ENCODE results near the gene ANKLE1. TPM values are rescaled to one million over a fixed set of nuclear protein-coding genes. Genes with fewer than 3 reads are reported as not detected.

The ANKLE1 gene
- total and polyA plus RNA-seq, 10 of the 15 experiments (the other 5 are each of a cell fraction or from before 2014, with no cell fraction given) = 2.2 to 17.9 (median 10.9) TPM

DNA sequence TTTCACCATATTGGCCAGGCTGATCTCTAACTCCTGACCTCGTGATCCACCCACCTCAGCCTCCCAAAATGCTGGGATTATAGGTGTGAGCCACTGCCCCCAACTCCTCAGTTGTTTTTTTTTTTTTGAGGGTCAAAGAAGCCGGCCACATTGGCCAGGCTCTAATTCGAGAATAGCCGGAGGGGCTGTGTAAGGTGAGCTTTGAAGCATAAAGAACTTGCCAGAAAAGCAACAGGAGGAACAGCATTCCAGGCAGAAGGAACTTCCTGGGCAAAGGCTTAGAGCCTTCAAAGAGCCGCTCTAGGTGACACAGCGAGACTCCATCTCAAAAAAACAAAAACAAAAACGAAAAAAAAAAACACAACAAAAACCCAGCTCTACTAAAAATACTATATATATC is 15.7 kb upstream of the ANKLE1 start:
- ChIA-PET POLR2A (interaction anchor here (0.7 to 1.1 kb wide), 5 partner anchors 10 to 189 kb away, joined by 3 to 4 read pairs (median 3); no protein-coding TSS in a partner anchor), SMC1A (ENCODE audit: uncharacterized antibody, unreplicated experiment) (interaction anchor here (0.6 to 5.0 kb wide), 8 partner anchors 16 to 346 kb away, joined by 3 to 43 read pairs (median 6); partner anchors contain the start of genes ANKLE1 and USE1), CTCF (interaction anchor here (0.5 to 10.5 kb wide), 7 partner anchors 8 to 191 kb away, joined by 3 to 120 read pairs (median 4); partner anchors contain the start of genes ANKLE1, DDA1, HAUS8 and MYO9B), RAD21 (ENCODE audit: unreplicated experiment) (interaction anchor here (1.2 to 1.8 kb wide), 9 partner anchors 11 to 200 kb away, joined by 3 to 22 read pairs (median 5); partner anchors contain the start of gene ANKLE1)
- FAIRE-seq (no peak), ATAC-seq (no peak), DNase-seq (ENCODE audit: low read depth, low spot score) (no peak)
- Histone ChIP-seq H3K36me3 (ENCODE audit: control insufficient read depth in 2 of 2, insufficient read depth in 2 of 2, low read length in 1 of 2) (peaks cover 0 to 2% of the 10 kb centered on the region in 2 experiments; a peak in 1 of 4 replicates), H3K9ac (ENCODE audit: control insufficient read depth, insufficient read depth, low read length) (peak overlapping the region; percentile 66), H3K4me1 (ENCODE audit: control insufficient read depth, insufficient read depth, low read length) (peaks cover 12% of the 10 kb centered on the region), H3K27me3 (replicated peaks in 1 of 2; ENCODE audit: control insufficient read depth in 2 of 2, insufficient read depth in 2 of 2, low read length in 1 of 2) (no peaks in the 10 kb centered on the region), H2AFZ (ENCODE audit: control insufficient read depth, low read depth, low read length) (no peak overlapping the region; the same call in 1 of the 2 replicates), H3K9me3 (replicated peaks; ENCODE audit: control insufficient read depth, insufficient read depth, low read length) (no peaks in the 10 kb centered on the region), H4K20me1 (ENCODE audit: control insufficient read depth, insufficient read depth) (no peaks in the 10 kb centered on the region), H3K79me2 (ENCODE audit: control insufficient read depth, insufficient read depth, low read length) (peaks cover 13% of the 10 kb centered on the region), H3K27ac (ENCODE audit: control insufficient read depth, insufficient read depth) (peak overlapping the region; percentile 81), H3K4me3 (no peak overlapping the region), H3K4me2 (ENCODE audit: control insufficient read depth, insufficient read depth) (no peak overlapping the region)
- no peak for TF ChIP-seq PML (IDR thresholded peaks at IDR 0.05; ENCODE audit: low read length)
- TF ChIP-seq ZNF217 (IDR thresholded peaks at IDR 0.05) = no peak
- TF ChIP-seq GATAD2B (conservative IDR thresholded peaks at IDR 0.05; ENCODE audit: low read depth) = no peak
- TF ChIP-seq, protein P1, sequence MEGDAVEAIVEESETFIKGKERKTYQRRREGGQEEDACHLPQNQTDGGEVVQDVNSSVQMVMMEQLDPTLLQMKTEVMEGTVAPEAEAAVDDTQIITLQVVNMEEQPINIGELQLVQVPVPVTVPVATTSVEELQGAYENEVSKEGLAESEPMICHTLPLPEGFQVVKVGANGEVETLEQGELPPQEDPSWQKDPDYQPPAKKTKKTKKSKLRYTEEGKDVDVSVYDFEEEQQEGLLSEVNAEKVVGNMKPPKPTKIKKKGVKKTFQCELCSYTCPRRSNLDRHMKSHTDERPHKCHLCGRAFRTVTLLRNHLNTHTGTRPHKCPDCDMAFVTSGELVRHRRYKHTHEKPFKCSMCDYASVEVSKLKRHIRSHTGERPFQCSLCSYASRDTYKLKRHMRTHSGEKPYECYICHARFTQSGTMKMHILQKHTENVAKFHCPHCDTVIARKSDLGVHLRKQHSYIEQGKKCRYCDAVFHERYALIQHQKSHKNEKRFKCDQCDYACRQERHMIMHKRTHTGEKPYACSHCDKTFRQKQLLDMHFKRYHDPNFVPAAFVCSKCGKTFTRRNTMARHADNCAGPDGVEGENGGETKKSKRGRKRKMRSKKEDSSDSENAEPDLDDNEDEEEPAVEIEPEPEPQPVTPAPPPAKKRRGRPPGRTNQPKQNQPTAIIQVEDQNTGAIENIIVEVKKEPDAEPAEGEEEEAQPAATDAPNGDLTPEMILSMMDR (IDR thresholded peaks at IDR 0.05 in 2 of 3, conservative IDR thresholded peaks at IDR 0.05 in 1 of 3; ENCODE audit: control insufficient read depth in 2 of 3, extremely low read depth in 1 of 3, insufficient read depth in 1 of 3, low read depth in 3 of 3, low read length in 3 of 3) = no peak
- no peak for TF ChIP-seq FOXM1 (IDR thresholded peaks at IDR 0.05; ENCODE audit: low read depth, low read length)
- TF ChIP-seq RAD21 (IDR thresholded peaks at IDR 0.05; ENCODE audit: insufficient read depth, low read depth, low read length) = no peak
- no peak for TF ChIP-seq EGR1 (IDR thresholded peaks at IDR 0.05; ENCODE audit: borderline replicate concordance in 1 of 2, low read depth in 2 of 2, low read length in 2 of 2)
- TF ChIP-seq, protein P2, sequence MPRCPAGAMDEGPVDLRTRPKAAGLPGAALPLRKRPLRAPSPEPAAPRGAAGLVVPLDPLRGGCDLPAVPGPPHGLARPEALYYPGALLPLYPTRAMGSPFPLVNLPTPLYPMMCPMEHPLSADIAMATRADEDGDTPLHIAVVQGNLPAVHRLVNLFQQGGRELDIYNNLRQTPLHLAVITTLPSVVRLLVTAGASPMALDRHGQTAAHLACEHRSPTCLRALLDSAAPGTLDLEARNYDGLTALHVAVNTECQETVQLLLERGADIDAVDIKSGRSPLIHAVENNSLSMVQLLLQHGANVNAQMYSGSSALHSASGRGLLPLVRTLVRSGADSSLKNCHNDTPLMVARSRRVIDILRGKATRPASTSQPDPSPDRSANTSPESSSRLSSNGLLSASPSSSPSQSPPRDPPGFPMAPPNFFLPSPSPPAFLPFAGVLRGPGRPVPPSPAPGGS (IDR thresholded peaks at IDR 0.05; ENCODE audit: borderline replicate concordance, insufficient read depth, low read depth, low read length, poor library complexity, severe bottlenecking) = no peak
- no peak for TF ChIP-seq NR2C2 (IDR thresholded peaks at IDR 0.05; ENCODE audit: borderline replicate concordance, control insufficient read depth, insufficient read length, low read depth)
- no peak for TF ChIP-seq MEF2A (IDR thresholded peaks at IDR 0.05; ENCODE audit: insufficient read depth, low read depth, low read length)
- no peak for TF ChIP-seq SMARCA5 (IDR thresholded peaks at IDR 0.05)
- TF ChIP-seq GABPA (IDR thresholded peaks at IDR 0.05; ENCODE audit: low read depth) = no peak
- TF ChIP-seq HDAC6 (IDR thresholded peaks at IDR 0.05; ENCODE audit: unreplicated experiment) = no peak
- no peak for TF ChIP-seq RUNX3 (IDR thresholded peaks at IDR 0.05; ENCODE audit: low read length)
- intact Hi-C loops (cut with micrococcal nuclease; ENCODE audit: unreplicated experiment) = loop anchor here (2.0 to 10.0 kb wide), 2 partner anchors 17 to 491 kb away; no protein-coding TSS in a partner anchor
- BruUV-seq (replicated peaks) = no TSS peak
- WGBS (ENCODE audit: insufficient coverage, insufficient replicate concordance, low lambda C conversion rate, missing lambda C conversion rate) = 17% methylated on average over 7 of the region's 7 CpGs
- in situ Hi-C loops (cut with MboI) = no loop called here

Measured in GM12878 (cell line).